Heart left ventricle (tissue), 16 donors: ENCODE measurements around the gene SPACA4. TPM values are rescaled to one million over a fixed set of nuclear protein-coding genes. Genes with fewer than 3 reads are reported as not detected.

Experiments used
- ATAC-seq, 4 donors: fragments of 200-7000 bp; cut with Tn5 transposase; one replicate each; pipeline ENCODE4 v1.9.1; 2020 to 2022; ENCODE audit warnings: moderate library complexity in 4 of 4, mild to moderate bottlenecking in 3 of 4, moderate number of reproducible peaks in 1 of 4
- DNase-seq, 5 donors: peaks; one replicate each; pipeline ENCODE4 v3.0.0-alpha.2; 2020
- H3K27ac ChIP-seq, 12 donors: fragments of 200-600 bp; sonication (generic) in 4 of 12; one replicate each; pipeline versions ENCODE4 v1.5.0 to v1.8.0; 2016 to 2022; ENCODE audit warnings: mild to moderate bottlenecking in 2 of 12
- H3K27me3 ChIP-seq, 9 donors: fragments of 200-600 bp; sonication (generic) in 2 of 9; one replicate each; pipeline versions ENCODE4 v1.5.1 to v1.8.0; 2016 to 2022; ENCODE audit warnings: mild to moderate bottlenecking in 3 of 9
- H3K36me3 ChIP-seq, 9 donors: fragments of 200-600 bp; sonication (generic) in 2 of 9; one replicate each; pipeline versions ENCODE4 v1.5.0 to v1.8.0; 2018 to 2022; ENCODE audit warnings: mild to moderate bottlenecking in 2 of 9
- H3K4me1 ChIP-seq, 12 donors: fragments of 200-600 bp; sonication (generic) in 4 of 12; one replicate each; pipeline versions ENCODE4 v1.5.0 to v1.8.0; 2016 to 2022; ENCODE audit warnings: mild to moderate bottlenecking in 3 of 12
- H3K4me3 ChIP-seq, 12 donors: fragments of 200-600 bp; sonication (generic) in 4 of 12; one replicate each; pipeline versions ENCODE4 v1.5.0 to v1.8.0; 2017 to 2022; ENCODE audit warnings: mild to moderate bottlenecking in 9 of 12, moderate library complexity in 4 of 12
- H3K9me3 ChIP-seq, 12 donors: fragments of 200-600 bp; sonication (generic) in 4 of 12; one replicate each; pipeline versions ENCODE4 v1.5.0 to v1.8.0; 2016 to 2022; ENCODE audit warnings: mild to moderate bottlenecking in 1 of 12
- CTCF ChIP-seq, 12 donors: fragments of 200-600 bp; sonication (generic) in 4 of 12; IDR thresholded peaks; one replicate each; pipeline versions ENCODE4 v1.5.0 to v1.8.0; 2018 to 2022; ENCODE audit warnings: antibody characterized with exemption in 12 of 12, mild to moderate bottlenecking in 5 of 12
- POLR2A ChIP-seq, 2 donors: fragments of 450-650 bp; IDR thresholded peaks; one replicate each; pipeline ENCODE4 v1.6.1; 2017; ENCODE audit warnings: antibody characterized with exemption in 2 of 2, mild to moderate bottlenecking in 2 of 2, moderate library complexity in 2 of 2
- WGBS, 4 donors: extraction: QIAGEN DNeasy Blood & Tissue Kit in 2 of 4; methylation state at CpG; one replicate each; pipeline versions ENCODE4 v1.1.5 to v1.1.7; 2013 to 2018; 5-methylcytosine and 5-hydroxymethylcytosine counted together
- intact Hi-C, 10 donors: fragments of 100-400 bp; cut with DNase I; formaldehyde crosslinking; loops; one replicate each; pipeline versions ENCODE4 v1.11.1 to v1.14.2; 2022
- polyA plus RNA-seq, 2 donors: library from polyadenylated mRNA; stranded (reverse); fragments of 200-250 nt; gene quantifications; one replicate each; pipeline ENCODE4 v1.2.3, GENCODE V29; 2013
- total RNA-seq, 9 donors: library from RNA; depleted of rRNA in 2 of 9; stranded (reverse); fragments of >200 nt in 2 of 9; fragmentation: NEBNext Ultra II Directional in 3 of 9; extraction: Animal tissue kit (Norgen Biotek cat#: 25700) in 3 of 9; gene quantifications; one replicate each; pipeline versions ENCODE4 v1.1.0 to v1.2.4, GENCODE V29; 2016 to 2023
- donor health status: ischemic (EF 13 %, LVEDD 7.1; RV severe dilation, severe dysfunction).
- donor health status: healthy with polysubstance abuse.
- donor health status: DM: no; HTN: yes; CAD: no.
- donor health status: DM: no; HTN: no; CAD: no.
- donor health status: ischemic (EF 25% LVEDD 6.9; RV normal size, moderate dysfunction).
- donor health status: ischemic (EF 25% LVEDD 5.7; RV mildly dilated, moderate dysfunction).
- donor health status: healthy.
- donor health status: DM: yes; HTN: yes; CAD: no.
- donor health status: ischemic (EF 35%, LVEDD 5.7; RV mildly dilated, moderate dysfunction).
- donor health status: nonischemic (EF 11% LVEDD 7.7; RV severe dilation, severe dysfunction).
- donor health status: DM: yes; HTN: yes; CAD: no.
- donor health status: PGD.
- donor health status: ischemic (EF 29% LVEDD 5.4; RV normal size, mild dysfunction).
- donor health status: nonischemic (EF 23%, LVEDD 6.1; RV moderate dilation, normal function).

SPACA4 gene
- total and polyA plus RNA-seq, 11 donors = not detected

GRCh38 chr19:48603449-48603848 lies 3.1 kb upstream of the SPACA4 start:
- no peaks in the 10 kb centered on the region for H3K4me1 ChIP-seq
- TF ChIP-seq POLR2A (IDR thresholded peaks at IDR 0.05) (no peak), CTCF (IDR thresholded peaks at IDR 0.05) (no peak)
- no peaks in the 10 kb centered on the region for H3K9me3 ChIP-seq
- no peak for ATAC-seq
- WGBS, 4 donors = 88 to 92% (median 91%) methylated on average over 30 to 39 of the region's 39 CpGs
- no peak for DNase-seq
- intact Hi-C loops = no loop called here
- peaks cover 0 to 12% (median 0%) of the 10 kb centered on the region in 9 donors for H3K27me3 ChIP-seq
- no peak overlapping the region for H3K4me3 ChIP-seq
- H3K27ac ChIP-seq = no peak overlapping the region
- H3K36me3 ChIP-seq = no peaks in the 10 kb centered on the region

GRCh38 chr19:48603850-48604249 lies 2.7 kb upstream of the SPACA4 start:
- no peaks in the 10 kb centered on the region for H3K36me3 ChIP-seq
- TF ChIP-seq CTCF (IDR thresholded peaks at IDR 0.05) (no peak), POLR2A (IDR thresholded peaks at IDR 0.05) (no peak)
- no peak overlapping the region for H3K27ac ChIP-seq
- ATAC-seq (no peak), DNase-seq (no peak)
- intact Hi-C loops = no loop called here
- no peak overlapping the region for H3K4me3 ChIP-seq
- no peaks in the 10 kb centered on the region for H3K9me3 ChIP-seq
- peaks cover 0 to 10% (median 0%) of the 10 kb centered on the region in 9 donors for H3K27me3 ChIP-seq
- H3K4me1 ChIP-seq = peaks cover 0 to under 1% (median 0%) of the 10 kb centered on the region in 12 donors
- WGBS, 4 donors = 87 to 97% (median 92%) methylated on average over 8 to 9 of the region's 9 CpGs

GRCh38 chr19:48607359-48607755 lies 815 bp downstream of the SPACA4 start:
- 81 to 84% (median 83%) methylated on average over 7 of the region's 7 CpGs for WGBS, 4 donors
- Histone ChIP-seq H3K36me3 (no peaks in the 10 kb centered on the region), H3K27me3 (no peaks in the 10 kb centered on the region)

GRCh38 chr19:48608798-48609263 lies 2.3 kb downstream of the SPACA4 start:
- no peaks in the 10 kb centered on the region for H3K27me3 ChIP-seq
- peak in 3 of 4 donors; percentile 41 to 55 (median 54) for ATAC-seq
- DNase-seq = no peak
- peaks cover 0 to 4% (median 0%) of the 10 kb centered on the region in 12 donors for H3K4me1 ChIP-seq
- WGBS, 4 donors = 12 to 37% (median 20%) methylated on average over 9 of the region's 9 CpGs
- TF ChIP-seq POLR2A (IDR thresholded peaks at IDR 0.05) = no peak
- TF ChIP-seq CTCF (IDR thresholded peaks at IDR 0.05) = peak; percentile 17 to 48 (median 30)
- no peaks in the 10 kb centered on the region for H3K36me3 ChIP-seq
- H3K9me3 ChIP-seq = no peaks in the 10 kb centered on the region
- H3K27ac ChIP-seq = no peak overlapping the region
- H3K4me3 ChIP-seq = no peak overlapping the region
- intact Hi-C loops = no loop called here

More at GRCh38 chr19:48607359-48607755, 815 bp downstream of the SPACA4 start:
- intact Hi-C loops = no loop called here
- no peak overlapping the region for H3K27ac ChIP-seq
- peaks cover 0 to 4% (median 0%) of the 10 kb centered on the region in 12 donors for H3K4me1 ChIP-seq
- ATAC-seq (no peak), DNase-seq (no peak)
- no peak overlapping the region for H3K4me3 ChIP-seq
- TF ChIP-seq CTCF (IDR thresholded peaks at IDR 0.05) = no peak
- no peaks in the 10 kb centered on the region for H3K9me3 ChIP-seq
